ENCODE measurements around the gene TMEM9.
"Not testable (repeated sequence)": the region's sequence is repeated elsewhere in the genome, so short reads cannot be mapped to it uniquely, and the experiment has no call there.

The TMEM9 gene

DNA sequence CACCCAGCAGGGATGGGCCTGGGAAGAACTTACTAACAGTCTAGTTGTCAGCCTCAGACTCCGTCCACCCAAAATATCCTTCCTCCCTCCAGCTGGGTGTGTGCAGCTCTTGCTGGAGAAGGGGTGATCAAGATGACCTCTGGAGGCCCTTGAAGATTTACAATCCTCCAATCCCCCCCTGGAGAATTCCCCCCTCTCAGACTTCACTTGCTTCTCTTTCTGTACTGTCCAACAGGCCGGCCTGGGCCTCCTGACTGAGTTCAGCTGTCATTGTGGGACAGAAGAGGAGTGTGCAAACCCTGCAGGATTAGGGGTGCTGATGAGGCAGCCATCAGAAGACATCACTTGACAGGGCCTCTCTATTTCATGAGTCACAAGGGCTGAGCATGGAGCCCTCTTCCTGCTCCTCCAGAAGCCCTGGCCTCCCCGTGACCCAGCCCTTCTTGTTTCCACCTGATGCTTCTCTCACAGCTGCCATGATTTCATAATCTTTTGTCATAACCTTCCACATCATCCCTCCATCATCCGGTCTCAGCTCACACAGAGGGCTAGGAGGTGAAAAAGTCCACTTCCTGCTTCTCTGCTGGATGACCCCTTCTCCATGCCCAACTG lies 18.8 kb upstream of the TMEM9 start:
- no peak for DNase-seq (ENCODE audit: low read depth in 2 of 2)

DNA sequence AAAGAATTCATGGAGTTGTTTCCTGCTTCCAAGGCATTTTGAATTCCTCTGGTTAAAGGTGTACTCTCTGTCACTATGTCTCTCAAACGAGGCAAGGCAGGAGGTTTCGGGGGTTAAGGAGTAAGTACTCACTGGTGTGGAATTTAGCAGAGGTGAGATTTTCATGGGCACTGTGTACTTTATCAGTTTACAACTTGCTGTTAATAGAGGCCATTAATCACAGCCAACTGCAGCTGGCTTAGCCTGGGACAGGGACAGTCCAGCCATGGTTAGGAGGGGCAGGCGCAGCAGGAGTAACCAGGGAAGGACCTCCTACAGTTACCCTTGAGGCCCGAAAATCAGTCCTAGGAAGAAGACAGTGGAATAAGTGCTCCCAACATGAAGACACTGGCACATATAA lies 18.1 kb upstream of the TMEM9 start:
- no peak for DNase-seq (ENCODE audit: low read depth in 2 of 2)

DNA sequence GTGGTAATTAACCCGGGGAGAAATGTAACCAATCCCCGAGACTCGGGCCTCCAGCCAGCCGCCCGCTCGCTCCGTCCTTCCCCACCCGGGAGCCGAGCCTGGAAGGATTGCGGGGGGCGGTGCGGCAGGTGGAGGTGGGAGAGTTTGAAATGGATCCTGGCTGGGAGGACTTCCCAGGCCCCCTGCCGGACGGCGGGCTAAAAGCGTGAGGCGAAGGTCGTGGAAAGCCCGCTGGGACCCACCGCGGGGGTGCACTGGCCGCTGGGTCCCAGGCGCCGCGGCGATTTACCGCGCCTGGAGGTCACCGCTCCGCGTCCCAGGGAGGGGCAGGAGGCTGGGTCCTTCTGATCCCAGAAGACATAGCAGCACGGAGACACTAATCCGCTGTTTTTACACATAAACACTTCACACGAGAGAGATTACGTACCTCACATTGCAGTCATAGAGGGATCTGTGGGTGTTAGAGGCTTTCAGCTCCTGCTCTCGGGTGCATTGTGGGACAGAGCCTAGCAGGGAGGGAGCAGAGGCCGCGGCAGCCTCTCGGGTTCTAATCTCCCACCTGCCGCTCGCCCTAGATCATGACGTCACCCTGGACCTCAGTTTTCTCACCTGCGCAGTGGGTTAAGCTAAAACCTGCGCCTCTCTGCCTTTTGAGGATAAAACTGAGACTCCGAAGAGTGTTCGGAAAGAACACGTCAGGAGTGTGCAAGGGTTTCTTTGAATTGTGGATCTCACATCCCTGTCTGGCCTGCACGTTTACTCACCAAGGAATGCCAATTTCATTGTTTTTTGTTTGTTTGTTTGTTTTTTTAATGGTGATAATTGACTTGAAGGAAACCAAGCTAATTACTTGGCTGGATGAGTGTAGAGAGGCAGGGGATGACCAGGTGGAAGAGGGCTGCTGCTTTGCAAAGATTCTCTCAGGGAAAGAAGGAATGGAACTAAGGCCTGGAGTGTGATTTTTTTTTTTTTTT lies 17.1 kb upstream of the TMEM9 start:
- DNase-seq (ENCODE audit: low read depth in 2 of 2): peak; percentile 49 to 66

DNA sequence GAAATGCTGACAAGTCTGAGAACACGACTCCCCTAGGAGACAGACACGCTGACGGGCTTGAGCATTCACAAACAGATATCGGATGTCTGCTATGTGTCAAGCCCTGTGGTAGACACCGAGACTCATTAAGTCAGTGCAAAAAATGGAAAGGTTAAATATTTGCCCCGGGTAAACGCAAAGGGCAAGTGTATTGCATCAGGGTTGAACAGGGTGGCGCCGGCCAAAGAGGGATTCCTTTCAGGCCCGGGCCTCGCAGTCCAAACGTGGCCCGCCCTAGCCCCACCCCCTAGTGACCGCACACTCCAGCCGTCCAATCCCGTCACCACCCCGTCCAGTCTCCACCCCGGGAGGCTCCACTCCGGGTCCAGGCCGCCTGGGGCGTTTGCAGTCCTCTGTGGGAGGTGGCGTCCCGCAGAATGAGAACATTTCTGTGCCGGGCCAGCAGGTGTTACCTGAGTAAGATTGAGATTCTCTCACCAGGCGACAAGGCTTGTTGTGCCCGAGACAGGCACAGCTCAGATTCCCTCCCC lies 16.3 kb upstream of the TMEM9 start:
- peak; percentile 81 for DNase-seq (ENCODE audit: low read depth in 2 of 2)

DNA sequence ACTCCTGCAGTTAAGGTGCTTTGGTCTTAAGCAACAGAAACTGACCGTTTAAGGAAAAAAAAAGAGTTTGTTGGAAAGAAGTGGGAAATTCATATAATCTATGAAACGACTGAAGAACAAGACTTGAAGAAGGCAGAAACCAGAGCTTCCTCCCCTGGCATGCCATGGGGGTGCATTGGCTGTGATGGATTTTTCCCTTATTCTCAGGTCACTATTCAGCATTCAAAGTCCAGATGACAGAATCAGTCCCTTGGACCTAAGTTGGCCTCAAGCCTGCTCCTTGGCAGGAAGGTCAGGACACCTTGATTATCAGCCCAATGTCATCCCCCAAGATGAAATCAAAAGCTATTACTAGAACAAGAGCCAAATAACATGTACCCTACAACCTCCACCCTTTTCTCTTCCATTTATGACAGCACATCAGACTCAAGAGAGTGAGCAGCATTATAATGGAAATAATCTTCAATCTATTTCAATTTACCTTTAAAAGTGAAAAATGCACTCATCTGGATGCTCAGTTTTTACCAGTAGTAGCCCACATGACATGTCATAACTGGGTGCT lies 15.8 kb upstream of the TMEM9 start:
- DNase-seq (ENCODE audit: low read depth in 2 of 2): no peak

DNA sequence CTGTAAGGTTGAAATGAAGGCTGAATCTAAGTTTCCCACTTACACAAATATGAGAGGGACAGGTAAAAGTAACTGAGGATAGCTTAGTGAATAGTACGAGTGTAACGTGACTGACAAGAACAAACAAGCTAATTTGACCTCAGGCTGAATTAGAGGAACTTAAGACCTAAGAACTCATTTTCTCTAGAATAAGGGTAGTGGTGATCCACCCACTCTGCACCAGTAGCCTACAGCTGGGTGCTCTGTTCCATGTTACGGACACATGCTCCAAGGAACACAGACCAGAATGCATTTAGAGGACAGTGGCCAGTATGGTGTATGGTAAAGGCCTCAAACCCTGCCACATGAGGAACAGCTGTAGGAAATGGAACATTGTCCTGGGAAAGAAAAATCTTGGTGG lies 14.9 kb upstream of the TMEM9 start:
- no peak for DNase-seq (ENCODE audit: low read depth in 2 of 2)

DNA sequence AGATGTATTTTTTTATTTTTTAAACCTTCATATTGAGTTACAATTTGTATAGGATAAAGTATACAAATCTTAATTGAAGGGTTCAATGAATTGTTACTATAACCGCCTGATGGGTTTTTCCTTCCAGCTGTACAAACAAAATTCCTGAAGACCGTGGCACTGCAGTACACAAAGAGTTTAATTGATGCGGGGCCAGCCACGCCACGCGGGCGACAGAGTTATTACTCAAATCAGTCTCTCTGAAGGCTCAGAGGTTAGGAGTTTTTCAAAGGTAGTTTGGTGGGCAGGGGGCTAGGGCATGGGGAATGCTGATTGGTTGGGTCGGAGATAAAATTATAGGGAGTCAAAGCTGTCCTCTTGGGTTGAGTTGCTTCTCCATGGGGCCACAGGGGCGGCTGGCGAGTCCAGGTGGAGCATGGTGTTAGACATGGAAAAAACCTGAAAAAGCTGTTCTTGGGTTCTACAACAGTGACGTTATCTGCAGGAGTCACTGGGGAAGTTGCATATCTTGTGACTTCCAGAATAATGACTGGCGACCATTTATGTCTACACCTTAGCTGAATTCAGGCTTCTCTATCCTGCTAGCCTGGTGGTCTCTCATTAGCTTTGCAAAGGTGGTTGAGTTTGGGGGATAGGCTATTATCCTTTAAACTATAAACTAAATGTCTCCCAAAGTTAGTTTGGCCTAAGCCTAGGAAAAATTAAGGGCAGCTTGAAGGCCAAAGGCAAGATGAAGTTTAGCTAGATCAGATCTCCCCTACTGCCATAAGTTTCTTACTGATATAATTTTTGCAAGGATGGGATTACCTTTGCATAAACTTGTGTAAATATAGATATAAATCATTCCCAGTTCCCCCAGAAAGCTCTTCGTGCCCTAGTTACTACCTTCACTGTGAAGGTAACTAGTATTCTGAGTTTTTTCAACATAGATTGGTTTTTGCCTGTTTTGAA lies 13.0 kb upstream of the TMEM9 start:
- DNase-seq (ENCODE audit: low read depth in 2 of 2): no peak

DNA sequence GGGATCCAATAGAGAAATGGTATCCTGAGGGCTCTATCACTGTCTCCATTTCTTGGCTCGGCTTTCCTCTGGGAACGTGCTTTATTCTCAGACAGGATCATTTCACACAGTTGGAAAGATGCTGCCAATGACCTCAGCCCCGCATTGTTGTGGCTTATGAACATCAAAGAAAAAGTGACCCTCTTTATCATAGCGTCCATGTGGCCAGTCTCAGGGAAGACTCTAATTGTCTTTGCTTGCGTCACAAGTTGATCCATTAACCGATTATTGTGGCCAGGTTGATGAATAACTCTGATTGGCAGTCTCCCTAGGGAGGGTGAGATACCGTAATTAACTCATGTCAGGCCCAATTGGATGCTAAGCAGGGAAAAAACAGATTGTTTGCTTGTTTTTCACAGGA lies 10.4 kb upstream of the TMEM9 start:
- no peak for DNase-seq (ENCODE audit: low read depth in 2 of 2)

DNA sequence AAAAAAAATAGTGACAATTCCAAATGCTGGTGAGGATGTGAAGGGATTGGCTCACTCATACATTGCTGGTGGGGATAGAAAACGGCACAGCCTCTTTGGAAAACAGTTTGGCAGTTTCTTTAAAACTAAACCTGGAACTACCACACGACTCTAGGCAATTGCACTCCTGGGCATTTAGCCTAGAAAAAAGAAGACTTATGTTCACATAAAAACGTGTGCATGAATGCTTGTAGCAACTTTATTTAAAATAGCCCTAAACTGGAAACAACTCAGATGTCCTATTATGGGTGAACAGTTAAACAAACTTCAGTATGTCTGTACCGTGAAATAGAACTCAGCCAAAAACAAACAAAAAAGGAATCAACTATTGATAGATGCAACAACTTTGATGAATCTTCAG lies 9.4 kb upstream of the TMEM9 start:
- no peak for DNase-seq (ENCODE audit: low read depth in 2 of 2)

DNA sequence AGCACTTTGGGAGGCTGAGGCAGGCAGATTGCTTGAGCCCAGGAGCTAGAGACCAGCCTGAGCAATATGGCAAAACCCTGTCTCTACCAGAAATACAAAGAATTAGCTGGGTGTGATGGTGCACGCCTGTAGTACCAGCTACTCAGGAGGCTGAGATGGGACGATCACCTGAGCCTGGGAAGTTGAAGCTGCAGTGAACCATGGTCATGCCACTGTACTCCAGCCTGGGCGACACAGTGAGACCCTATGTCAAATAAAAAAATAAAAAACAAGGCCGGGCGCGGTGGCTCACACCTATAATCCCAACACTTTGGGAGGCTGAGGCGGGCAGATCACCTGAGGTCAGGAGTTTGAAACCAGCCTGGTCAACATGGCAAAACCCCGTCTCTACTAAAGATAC lies 8.8 kb upstream of the TMEM9 start:
- not testable (repeated sequence) for DNase-seq (ENCODE audit: low read depth in 2 of 2)

DNA sequence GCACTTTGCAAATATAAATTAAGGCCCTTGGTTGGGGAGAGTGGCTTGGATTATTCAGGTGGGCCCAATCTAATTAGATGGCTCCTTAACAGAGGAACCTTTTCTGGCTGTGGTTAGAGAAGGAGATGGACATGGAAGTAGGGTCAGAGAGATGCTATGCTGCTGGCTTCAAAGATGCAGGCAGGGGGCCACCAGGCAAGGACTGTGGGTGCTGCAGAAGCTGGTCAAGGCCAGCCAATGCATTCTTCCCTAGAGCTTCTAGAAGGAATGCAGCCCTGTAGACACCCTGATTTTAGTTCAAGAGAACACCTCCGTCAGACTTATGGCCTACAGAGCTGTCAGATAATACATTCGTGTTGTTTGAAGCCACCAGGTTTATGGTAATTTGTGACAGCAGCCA lies 3.7 kb upstream of the TMEM9 start:
- no peak for DNase-seq (ENCODE audit: low read depth in 2 of 2)

DNA sequence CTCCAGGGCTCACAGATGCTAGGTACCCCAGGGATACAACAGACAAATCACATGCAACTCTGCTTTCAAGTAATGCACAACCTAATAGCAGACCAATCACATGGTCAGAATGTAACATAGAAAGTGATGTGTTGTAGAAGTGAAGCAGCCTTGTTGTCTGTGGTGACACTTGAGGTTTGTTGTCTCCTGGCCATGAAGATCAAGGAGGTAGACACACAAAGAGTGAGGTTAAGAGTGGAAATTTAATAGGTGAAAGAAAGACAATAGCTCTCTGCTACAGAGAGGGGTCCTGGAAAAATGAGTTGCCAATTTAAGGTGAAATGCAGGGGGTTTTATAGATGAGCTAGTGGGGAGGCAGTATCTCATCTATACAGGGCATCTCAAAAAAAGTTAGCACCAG lies 2.5 kb upstream of the TMEM9 start:
- no peak for DNase-seq (ENCODE audit: low read depth in 2 of 2)

DNA sequence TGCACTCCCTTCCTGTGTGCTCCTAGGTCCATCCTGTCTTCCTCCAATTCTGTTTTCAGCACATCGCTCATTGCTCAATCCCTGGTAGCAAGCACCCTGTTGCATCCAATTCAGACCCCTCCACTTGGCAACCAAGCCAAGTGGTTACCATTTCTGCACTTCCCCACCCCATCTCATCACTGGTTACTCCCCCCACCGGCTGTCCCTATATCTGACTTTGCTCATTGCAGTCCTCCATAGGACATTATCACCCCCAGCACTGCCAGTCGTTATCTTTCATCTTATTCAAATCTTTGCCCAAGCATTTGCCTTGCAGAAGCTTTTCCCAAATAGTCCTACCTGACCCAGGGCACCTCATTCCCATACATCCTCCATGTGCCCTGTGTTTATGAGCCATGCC lies 2.1 kb upstream of the TMEM9 start:
- no peak for DNase-seq (ENCODE audit: low read depth in 2 of 2)

DNA sequence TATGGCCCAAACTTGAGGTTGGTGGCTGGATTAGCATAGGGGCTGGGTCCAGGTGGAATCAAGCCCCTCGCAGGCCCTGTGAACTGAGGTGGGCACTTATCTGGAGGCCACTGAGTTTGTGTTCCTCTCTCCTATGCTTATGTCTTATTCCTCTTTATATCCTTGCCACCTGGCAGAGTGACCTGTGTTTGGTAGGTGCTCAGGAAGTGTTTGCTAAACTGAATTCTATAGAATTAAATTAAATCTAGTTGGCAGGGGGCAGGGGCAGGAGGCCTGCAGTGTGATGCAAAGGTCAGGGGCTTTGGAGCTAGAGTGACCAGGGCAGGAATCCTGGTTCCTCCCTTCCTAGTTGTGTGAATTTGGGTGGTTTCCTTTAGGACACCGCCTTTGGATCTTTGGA lies 1.1 kb upstream of the TMEM9 start:
- DNase-seq (ENCODE audit: low read depth in 2 of 2): no peak

DNA sequence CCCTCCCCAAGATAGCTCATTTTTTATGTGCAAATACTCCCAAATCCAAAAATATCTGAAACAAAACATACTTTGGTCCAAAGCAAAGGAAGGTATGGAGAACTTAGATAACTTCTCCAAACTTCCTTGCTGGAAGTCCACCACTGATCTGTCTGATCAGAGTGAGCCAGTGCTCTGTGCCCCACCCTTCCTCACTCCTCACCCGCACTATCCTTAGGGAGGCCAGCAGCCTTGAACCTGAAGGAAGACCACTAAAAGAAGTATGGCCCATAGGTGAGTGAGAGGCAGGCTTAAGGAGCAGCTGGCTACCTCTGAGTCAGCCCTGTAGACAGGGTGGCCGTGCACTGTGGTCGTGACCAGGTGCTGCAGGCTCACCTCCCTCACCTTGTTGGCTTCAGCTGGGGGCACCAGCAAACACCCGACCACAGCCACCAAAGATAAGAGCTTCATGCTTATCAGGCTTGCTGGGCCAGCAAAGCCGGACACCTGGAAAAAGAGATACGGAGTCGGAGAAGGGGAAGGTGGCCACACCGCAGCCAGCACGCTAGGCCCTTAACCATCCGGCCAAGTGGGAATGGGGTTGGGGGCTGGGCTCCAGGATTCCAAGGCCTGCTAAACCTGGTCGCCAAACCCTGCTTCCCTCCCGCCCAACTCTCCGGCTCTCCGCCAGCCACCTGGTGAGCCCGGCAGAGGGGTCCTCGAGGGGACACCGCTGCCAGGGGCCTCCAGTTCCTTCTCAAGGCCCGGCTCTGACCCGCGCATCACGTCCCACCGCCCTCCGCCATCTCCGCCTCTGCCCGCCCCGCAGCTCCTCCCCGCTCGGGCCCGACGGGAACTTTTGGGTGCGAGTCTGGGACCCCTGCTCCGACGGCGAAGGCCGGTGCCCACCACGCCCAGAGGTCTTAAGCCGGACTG lies 543 bp downstream of the TMEM9 start:
- DNase-seq (ENCODE audit: low read depth in 2 of 2): no peak

DNA sequence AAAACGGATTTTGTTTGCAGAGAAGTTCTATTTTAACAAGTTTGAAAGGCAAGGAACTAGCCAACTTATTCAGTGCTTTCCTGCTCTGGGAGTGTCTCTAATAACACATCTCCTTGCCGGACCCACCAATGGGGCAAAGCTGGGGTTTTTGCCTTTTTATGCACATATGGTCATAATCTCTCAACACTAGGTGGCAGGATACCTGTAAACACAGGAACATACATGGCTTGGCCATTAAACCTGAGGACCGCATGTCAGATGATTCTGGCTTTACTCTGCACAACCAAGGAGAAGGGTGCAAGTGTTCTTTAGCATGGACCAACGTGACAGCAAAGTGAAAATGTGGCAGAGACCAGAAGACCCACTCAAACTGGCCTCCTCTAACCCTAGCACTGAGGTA lies 4.9 kb downstream of the TMEM9 start:
- no peak for DNase-seq (ENCODE audit: low read depth in 2 of 2)

DNA sequence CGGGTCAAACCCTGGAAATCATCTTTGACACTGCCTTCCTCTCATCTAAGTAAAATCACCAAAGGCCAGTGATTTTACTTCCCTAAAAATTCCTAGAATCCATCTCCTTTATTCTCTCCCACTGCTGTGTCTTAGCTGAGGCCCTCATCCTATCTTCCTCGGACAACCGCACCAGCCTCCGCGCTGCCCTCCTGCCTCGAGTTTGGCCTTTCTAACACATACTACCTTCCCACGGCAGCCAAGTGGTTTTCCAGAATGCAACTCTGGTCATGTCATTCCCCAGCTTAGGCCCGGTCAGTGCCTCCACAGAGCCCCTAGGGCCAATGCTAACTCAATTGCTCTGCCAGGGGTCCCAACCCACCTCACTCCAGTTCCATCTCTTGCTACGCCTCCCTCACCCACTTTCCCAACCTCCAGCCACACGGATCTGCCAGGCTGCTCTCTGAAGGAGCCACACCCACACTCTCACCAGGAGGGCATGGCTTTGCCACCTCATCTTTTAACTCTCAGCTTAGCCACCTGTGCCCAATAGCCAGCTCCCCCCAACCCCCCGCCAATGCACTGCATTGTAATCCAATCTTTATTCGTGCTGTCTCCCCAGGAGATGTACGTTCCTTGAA lies 6.8 kb downstream of the TMEM9 start:
- no peak for DNase-seq (ENCODE audit: low read depth in 2 of 2)

DNA sequence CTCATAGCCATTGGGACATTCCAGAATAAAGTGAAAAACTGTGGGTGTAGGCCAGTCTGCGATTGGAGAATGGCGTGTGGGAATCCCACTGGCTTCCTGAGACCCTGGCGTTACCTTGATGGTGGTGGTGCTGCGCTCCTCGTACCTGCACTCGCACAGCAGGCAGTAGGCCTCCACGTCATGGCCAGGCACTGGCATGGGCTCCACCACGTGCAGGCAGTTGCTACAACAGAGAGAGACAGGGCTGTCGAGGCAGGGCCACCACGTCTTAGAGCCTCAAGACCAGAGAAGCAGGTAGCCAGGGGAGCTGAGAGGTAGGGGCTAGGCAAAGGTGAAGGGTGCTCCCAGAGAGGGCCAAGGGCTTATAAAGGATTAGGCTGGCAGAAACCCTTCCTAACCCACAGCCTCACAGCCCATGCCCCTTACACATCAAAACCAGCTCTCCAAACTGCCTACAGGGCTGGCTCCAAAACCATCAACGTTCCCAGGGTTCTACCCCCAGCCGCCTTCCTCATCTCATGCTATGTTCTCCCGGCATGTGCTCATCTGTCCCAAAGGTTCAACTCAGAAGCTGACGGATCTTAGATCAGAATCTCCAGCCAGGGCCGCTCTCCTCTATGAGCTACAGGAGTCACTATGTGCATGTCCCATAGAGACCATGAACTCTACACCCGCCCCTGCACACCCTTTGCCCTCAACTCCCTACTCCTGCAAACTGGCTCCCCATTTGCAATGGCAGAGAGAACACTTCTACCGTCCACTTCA lies 7.5 kb downstream of the TMEM9 start:
- no peak for DNase-seq (ENCODE audit: low read depth in 2 of 2)

DNA sequence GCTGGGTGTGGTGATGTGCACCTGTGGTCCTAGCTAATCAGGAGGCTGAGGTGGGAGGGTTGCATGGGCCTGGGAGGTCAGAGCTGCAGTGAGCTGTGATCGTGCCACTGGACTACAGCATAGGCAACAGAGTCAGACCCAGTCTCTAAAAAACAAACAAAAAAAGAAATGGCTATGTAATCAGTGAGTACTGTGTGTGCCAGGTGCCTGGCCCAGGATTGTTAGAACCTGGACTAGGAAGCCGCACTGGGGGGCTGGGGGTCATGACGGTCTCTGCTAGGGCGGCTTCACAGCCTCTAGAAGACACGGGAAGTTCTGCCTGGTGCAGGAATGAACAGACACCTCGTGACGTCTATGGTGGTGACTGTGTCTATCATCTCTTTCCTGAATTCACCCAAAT lies 8.5 kb downstream of the TMEM9 start:
- no peak for DNase-seq (ENCODE audit: low read depth in 2 of 2)
